WTC11 (cell line): ENCODE measurements around the gene MFF. TPM values are rescaled to one million over a fixed set of nuclear protein-coding genes. Genes with fewer than 3 reads are reported as not detected.
"Not testable (repeated sequence)": the region's sequence is repeated elsewhere in the genome, so short reads cannot be mapped to it uniquely, and the experiment has no call there.

Source experiments
- ATAC-seq: fragments of 200-7000 bp; cut with Tn5 transposase; 2 replicates; pipeline ENCODE4 v1.10.0; 2021; ENCODE audit warnings: mild to moderate bottlenecking, moderate library complexity
- CTCF ChIA-PET: fragments of 300-600 bp; sonication (Branson Sonifier 250); formaldehyde crosslinking; loops from one replicate; lab custom pipeline; 2021; ENCODE audit warnings: antibody characterized with exemption; lab: Charles Lee
- POLR2A ChIA-PET: fragments of 350-600 bp; sonication (Branson Sonifier 250); formaldehyde crosslinking; loops from one replicate; lab custom pipeline; 2021; ENCODE audit warnings: antibody characterized with exemption; lab: Charles Lee
- DNase-seq: peaks from one replicate; pipeline ENCODE4 v3.0.0; 2021; ENCODE audit warnings: low spot score
- H3K27ac Mint-ChIP-seq: 2 replicates; pipeline ENCODE4 v1.8.0; 2021; ENCODE audit warnings: mixed read lengths
- H3K27me3 Mint-ChIP-seq: 2 replicates; pipeline ENCODE4 v1.8.0; 2021; ENCODE audit warnings: low read depth, mild to moderate bottlenecking, moderate library complexity, mixed read lengths
- H3K36me3 Mint-ChIP-seq: 2 replicates; pipeline ENCODE4 v1.8.0; 2021; ENCODE audit warnings: mixed read lengths
- H3K4me1 Mint-ChIP-seq: 2 replicates; pipeline ENCODE4 v1.8.0; 2022; ENCODE audit warnings: mixed read lengths
- H3K4me3 Mint-ChIP-seq: 2 replicates; pipeline ENCODE4 v1.8.0; 2021; ENCODE audit warnings: mild to moderate bottlenecking, moderate library complexity, mixed read lengths
- H3K9me3 Mint-ChIP-seq: 2 replicates; pipeline ENCODE4 v1.8.0; 2021; ENCODE audit warnings: mixed read lengths
- CBFB ChIP-seq: sonication (generic); formaldehyde crosslinking; IDR thresholded peaks from 2 replicates; pipeline ENCODE4 v1.8.1; 2022; ENCODE audit warnings: mild to moderate bottlenecking, low read depth, missing genetic modification reagents
- CDX4 ChIP-seq: fragments of 250-450 bp; sonication (Bioruptor Pico); IDR thresholded peaks from 2 replicates; pipeline ENCODE4 v1.9.0; 2021; ENCODE audit warnings: moderate library complexity, mild to moderate bottlenecking, inconsistent platforms, borderline replicate concordance
- CREB1 ChIP-seq: sonication (generic); formaldehyde crosslinking; IDR thresholded peaks from 2 replicates; pipeline ENCODE4 v1.8.0; 2023; ENCODE audit warnings: mild to moderate bottlenecking, missing genetic modification reagents
- ESRRA ChIP-seq: sonication (generic); formaldehyde crosslinking; IDR thresholded peaks from 2 replicates; pipeline ENCODE4 v1.8.1; 2022; ENCODE audit warnings: mild to moderate bottlenecking, missing genetic modification reagents, borderline replicate concordance
- GRHL2 ChIP-seq: fragments of 250-450 bp; sonication (Bioruptor Pico); IDR thresholded peaks from 2 replicates; pipeline ENCODE4 v1.8.0; 2022; ENCODE audit warnings: mild to moderate bottlenecking, moderate library complexity; ENCODE audit not compliant: insufficient replicate concordance, severe bottlenecking
- MLX ChIP-seq: sonication (generic); formaldehyde crosslinking; IDR thresholded peaks from 2 replicates; pipeline ENCODE4 v1.8.1; 2023; ENCODE audit warnings: mild to moderate bottlenecking, missing genetic modification reagents, moderate library complexity
- MXD4 ChIP-seq: fragments of 250-450 bp; sonication (Bioruptor Pico); IDR thresholded peaks from 2 replicates; pipeline ENCODE4 v1.8.0; 2021; ENCODE audit warnings: mild to moderate bottlenecking, moderate library complexity, borderline replicate concordance
- NFYB ChIP-seq: sonication (generic); formaldehyde crosslinking; conservative IDR thresholded peaks from 2 replicates; pipeline ENCODE4 v1.8.0; 2022; ENCODE audit warnings: low read depth, missing genetic modification reagents
- NR1H2 ChIP-seq: sonication (generic); formaldehyde crosslinking; IDR thresholded peaks from 2 replicates; pipeline ENCODE4 v1.9.0; 2021; ENCODE audit warnings: mild to moderate bottlenecking, moderate library complexity, missing genetic modification reagents
- NR2C2 ChIP-seq: sonication (generic); formaldehyde crosslinking; IDR thresholded peaks from 2 replicates; pipeline ENCODE4 v1.8.0; 2022; ENCODE audit warnings: mild to moderate bottlenecking, missing genetic modification reagents
- PRDM15 ChIP-seq: sonication (generic); formaldehyde crosslinking; IDR thresholded peaks from 2 replicates; pipeline ENCODE4 v1.8.0; 2022; ENCODE audit warnings: missing genetic modification reagents
- RELA ChIP-seq: sonication (generic); formaldehyde crosslinking; IDR thresholded peaks from 2 replicates; pipeline ENCODE4 v1.8.1; 2022; ENCODE audit warnings: missing genetic modification reagents, mild to moderate bottlenecking, borderline replicate concordance
- SMAD3 ChIP-seq: sonication (generic); formaldehyde crosslinking; IDR thresholded peaks from 2 replicates; pipeline ENCODE4 v1.8.0; 2022; ENCODE audit warnings: missing genetic modification reagents, mild to moderate bottlenecking, borderline replicate concordance
- SMAD4 ChIP-seq: sonication (generic); formaldehyde crosslinking; IDR thresholded peaks from 2 replicates; pipeline ENCODE4 v1.8.0; 2022; ENCODE audit warnings: mild to moderate bottlenecking, missing genetic modification reagents
- ZBTB43 ChIP-seq: sonication (generic); formaldehyde crosslinking; IDR thresholded peaks from 2 replicates; pipeline ENCODE4 v1.8.1; 2023; ENCODE audit warnings: mild to moderate bottlenecking, missing genetic modification reagents
- ZNF138 ChIP-seq: sonication (generic); formaldehyde crosslinking; conservative IDR thresholded peaks from 2 replicates; pipeline ENCODE4 v1.8.1; 2022; ENCODE audit warnings: mild to moderate bottlenecking, moderate library complexity, missing genetic modification reagents
- ZNF219 ChIP-seq: sonication (generic); formaldehyde crosslinking; IDR thresholded peaks from 2 replicates; pipeline ENCODE4 v1.8.0; 2023; ENCODE audit warnings: missing genetic modification reagents, mild to moderate bottlenecking, borderline replicate concordance
- ZNF396 ChIP-seq: fragments of 250-450 bp; sonication (Bioruptor Pico); IDR thresholded peaks from 2 replicates; pipeline ENCODE4 v1.8.0; 2021; ENCODE audit warnings: mild to moderate bottlenecking, moderate library complexity, borderline replicate concordance
- ZNF423 ChIP-seq: fragments of 250-450 bp; sonication (Bioruptor Pico); IDR thresholded peaks from 2 replicates; pipeline ENCODE4 v2.1.2; 2022; ENCODE audit warnings: mild to moderate bottlenecking, moderate library complexity
- ZNF532 ChIP-seq: fragments of 250-450 bp; sonication (Bioruptor Pico); IDR thresholded peaks from 2 replicates; pipeline ENCODE4 v1.9.0; 2021; ENCODE audit warnings: mild to moderate bottlenecking, borderline replicate concordance
- total RNA-seq: library from RNA; stranded (reverse); gene quantifications from 3 replicates; pipeline ENCODE4 v1.2.3, GENCODE V29; 2021

Gene MFF
- total RNA-seq, 1 experiment from 2014 or later = 78.5 TPM

- TF ChIP-seq CBFB (CRISPR knock-in tag) = no peak
- no peak for TF ChIP-seq GRHL2 (CRISPR knock-in tag)
- no peak for TF ChIP-seq ZBTB43 (CRISPR knock-in tag)
- TF ChIP-seq CREB1 = no peak
- no peak for TF ChIP-seq MXD4 (CRISPR knock-in tag)
- TF ChIP-seq, all 79 proteins: peak for 0
Measured at GRCh38 chr2:227379095-227379494, 54.0 kb downstream of the MFF start, which contains the start of gene TM4SF20 (continued).

- CTCF ChIA-PET = interaction anchor here (1.4 kb wide), 1 partner anchor 144 kb away, joined by 4 read pairs; no protein-coding TSS in a partner anchor
- H3K4me1 Mint-ChIP-seq, H3K9me3 Mint-ChIP-seq, DNase-seq, H3K27ac Mint-ChIP-seq, POLR2A ChIA-PET, ATAC-seq, H3K36me3 Mint-ChIP-seq, H3K27me3 Mint-ChIP-seq, H3K4me3 Mint-ChIP-seq: not testable (repeated sequence)
Measured at GRCh38 chr2:227382241-227382835, 57.3 kb downstream of the MFF start.

GRCh38 chr2:227383686-227384085, 58.6 kb downstream of the MFF start:
- no peaks in the 10 kb centered on the region for H3K4me1 Mint-ChIP-seq
- DNase-seq = no peak
- H3K36me3 Mint-ChIP-seq = no peaks in the 10 kb centered on the region
- H3K9me3 Mint-ChIP-seq = no peaks in the 10 kb centered on the region
- CTCF ChIA-PET = interaction anchor here (1.4 kb wide), 1 partner anchor 145 kb away, joined by 4 read pairs; no protein-coding TSS in a partner anchor
- no peaks in the 10 kb centered on the region for H3K27me3 Mint-ChIP-seq
- POLR2A ChIA-PET = no interaction called here
- H3K4me3 Mint-ChIP-seq = no peak overlapping the region
- ATAC-seq = no peak
- H3K27ac Mint-ChIP-seq = no peak overlapping the region
- TF ChIP-seq NR2C2 (CRISPR knock-in tag) (no peak), MXD4 (CRISPR knock-in tag) (no peak), CREB1 (no peak), ZNF423 (CRISPR knock-in tag) (no peak), ZNF396 (CRISPR knock-in tag) (no peak), MLX (CRISPR knock-in tag) (no peak), ZNF138 (CRISPR knock-in tag) (no peak), SMAD4 (CRISPR knock-in tag) (no peak), NR1H2 (CRISPR knock-in tag) (no peak), NFYB (no peak), SMAD3 (CRISPR knock-in tag) (no peak), RELA (CRISPR knock-in tag) (no peak), PRDM15 (CRISPR knock-in tag) (no peak), CDX4 (CRISPR knock-in tag) (no peak), ESRRA (CRISPR knock-in tag) (no peak), ZNF219 (CRISPR knock-in tag) (no peak), ZNF532 (CRISPR knock-in tag) (no peak)
